ENCODE results near the gene C1QL2. TPM values are rescaled to one million over a fixed set of nuclear protein-coding genes. Genes with fewer than 3 reads are reported as not detected.

The C1QL2 gene
- polyA plus RNA-seq (ENCODE audit: insufficient read length in 3 of 3): not detected

DNA sequence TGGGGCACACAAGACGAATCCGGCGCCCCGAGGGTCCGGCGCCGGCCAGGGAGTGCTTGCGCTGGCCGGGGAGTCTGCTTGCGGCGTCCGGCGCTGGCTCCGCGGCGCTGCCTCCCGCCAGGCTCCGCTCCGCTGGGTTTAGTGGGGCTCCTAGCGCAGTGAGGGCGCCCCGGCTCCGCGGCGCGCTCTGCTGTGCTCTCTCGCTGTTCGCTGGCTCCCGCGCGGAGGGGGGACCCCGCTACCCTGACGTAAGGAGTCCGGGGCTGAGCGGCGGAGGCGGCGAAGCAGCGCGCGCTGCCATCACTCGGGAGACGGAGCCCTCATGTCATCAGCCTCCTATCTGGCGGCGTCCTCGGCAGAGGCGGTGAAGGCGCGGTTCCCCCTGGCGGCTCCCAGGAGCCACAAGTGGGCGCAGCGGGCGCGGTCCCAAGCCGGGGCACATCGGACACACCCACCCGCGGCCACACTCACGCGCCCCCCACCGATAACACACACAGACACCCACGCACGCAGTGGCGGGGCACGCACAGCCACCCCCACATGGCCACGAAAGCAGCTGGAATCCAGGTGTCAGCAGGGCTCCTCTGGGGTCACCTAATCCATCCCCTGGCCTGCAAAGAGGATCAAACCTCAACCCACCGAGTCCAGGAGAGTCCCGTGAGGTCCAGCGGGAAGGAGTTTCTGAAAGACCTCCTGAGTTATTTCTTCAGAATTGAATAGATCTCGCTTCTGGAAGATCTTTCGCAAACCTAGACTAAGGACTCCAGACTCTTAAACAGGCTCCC is at the start of gene C1QL2:
Gene C1QL2, minus strand, starts transcription at position 189 of the 785 bp plus-strand sequence. CDS start 482 bp downstream, outside the sequence.
- no peak for DNase-seq (ENCODE audit: low read depth in 3 of 3, low spot score in 2 of 3)

- DNase-seq (ENCODE audit: low read depth in 3 of 3, low spot score in 2 of 3): no peak
Observed at GRCh38 chr2:119207447-119207846, 48.9 kb upstream of the C1QL2 start.

DNA sequence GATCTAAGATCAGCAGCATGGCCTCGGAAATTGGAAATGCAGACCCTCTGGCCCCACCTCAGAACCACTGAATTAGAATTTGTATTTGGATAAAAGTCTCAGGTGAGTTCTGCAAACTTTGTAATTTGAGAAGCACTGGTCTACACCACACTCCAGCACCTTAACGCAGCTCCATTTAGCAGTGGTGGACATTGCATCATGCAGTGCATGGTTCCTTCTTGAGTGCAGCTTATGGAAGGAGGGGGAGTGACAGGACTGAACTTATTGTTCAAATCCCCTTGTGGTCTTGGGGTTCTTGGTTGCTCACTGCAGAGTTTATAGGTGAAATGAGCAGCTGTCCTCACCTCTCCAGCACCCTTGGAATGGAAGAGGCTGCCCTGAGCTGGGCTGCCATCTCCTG is 47.6 kb upstream of the C1QL2 start:
- no peak for DNase-seq (ENCODE audit: low read depth in 3 of 3, low spot score in 2 of 3)

GRCh38 chr2:119205001-119205706 is 46.6 kb upstream of the C1QL2 start:
- DNase-seq (ENCODE audit: low read depth in 3 of 3, low spot score in 2 of 3): no peak

- no peak for DNase-seq (ENCODE audit: low read depth in 3 of 3, low spot score in 2 of 3)
Observed at GRCh38 chr2:119204525-119204924, 46.0 kb upstream of the C1QL2 start.

DNA sequence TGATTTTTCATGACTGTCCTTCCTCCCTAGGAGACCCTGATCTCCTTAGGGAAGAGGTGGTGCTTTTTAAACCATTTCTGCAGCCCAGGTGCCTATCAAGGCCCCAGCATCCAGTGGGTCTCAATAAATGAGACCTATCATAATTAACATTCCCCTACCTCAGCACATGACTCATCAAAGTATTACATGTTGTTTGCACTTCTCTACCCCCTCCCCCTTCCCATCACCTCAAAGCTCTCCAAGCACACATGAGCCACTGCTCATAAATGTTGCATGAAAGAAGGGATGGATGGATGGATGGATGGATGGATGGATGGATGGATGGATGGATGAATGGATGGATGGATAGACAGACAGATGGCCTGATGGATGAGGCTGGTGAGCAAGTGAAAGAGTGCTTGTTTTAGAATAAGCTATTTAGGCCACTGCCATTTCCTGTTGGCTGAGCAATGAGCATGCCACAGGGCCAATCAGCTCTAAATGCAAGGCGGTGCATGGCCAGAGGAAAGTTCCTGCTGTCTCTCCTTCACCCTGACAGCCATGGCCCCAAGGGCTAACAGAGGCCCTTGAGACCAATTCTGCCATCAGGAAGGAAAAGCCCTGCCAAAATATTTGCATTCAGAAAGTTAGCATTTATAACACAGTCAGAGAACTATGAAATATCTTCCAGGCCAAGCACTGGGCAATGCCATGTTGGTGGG is 44.2 kb upstream of the C1QL2 start:
- no peak for DNase-seq (ENCODE audit: low read depth in 3 of 3, low spot score in 2 of 3)

GRCh38 chr2:119201815-119202214 is 43.3 kb upstream of the C1QL2 start:
- DNase-seq (ENCODE audit: low read depth in 3 of 3, low spot score in 2 of 3): no peak

DNA sequence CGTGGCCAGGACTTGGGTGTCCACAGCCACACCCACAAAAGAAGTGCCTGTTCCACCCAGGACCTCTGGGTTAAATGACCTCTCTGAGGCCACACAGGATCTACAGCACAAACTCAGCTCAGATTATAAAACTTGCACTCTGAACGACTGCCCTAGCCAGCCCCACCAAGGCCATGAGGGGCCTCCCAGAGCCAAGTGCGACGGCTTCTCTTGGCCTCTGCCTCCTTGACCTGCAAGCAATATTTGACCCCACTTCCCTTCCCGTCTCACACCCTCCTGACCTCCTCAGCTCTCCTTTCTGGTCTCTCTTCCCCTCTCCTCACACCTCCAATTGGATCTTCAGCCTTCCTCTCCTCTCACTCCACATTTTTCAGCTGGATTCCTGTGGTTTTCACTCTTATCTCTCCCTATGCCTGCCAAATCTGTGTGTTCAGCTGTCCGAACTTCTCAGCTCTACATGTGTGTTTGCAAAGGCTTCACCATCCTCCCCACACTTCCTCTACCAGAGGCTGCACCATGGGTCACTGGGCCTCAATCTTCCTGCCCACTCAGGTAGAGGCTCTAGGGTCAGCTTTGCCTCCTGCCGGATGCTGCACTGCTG is 39.8 kb upstream of the C1QL2 start:
- DNase-seq (ENCODE audit: low read depth in 3 of 3, low spot score in 2 of 3): no peak

- no peak for DNase-seq (ENCODE audit: low read depth in 3 of 3, low spot score in 2 of 3)
Observed at GRCh38 chr2:119197529-119198239, 39.1 kb upstream of the C1QL2 start.

GRCh38 chr2:119197126-119197405 is 38.5 kb upstream of the C1QL2 start:
- DNase-seq (ENCODE audit: low read depth in 3 of 3, low spot score in 2 of 3): no peak

- no peak for DNase-seq (ENCODE audit: low read depth in 3 of 3, low spot score in 2 of 3)
Observed at GRCh38 chr2:119196301-119197125, 38.0 kb upstream of the C1QL2 start.

DNA sequence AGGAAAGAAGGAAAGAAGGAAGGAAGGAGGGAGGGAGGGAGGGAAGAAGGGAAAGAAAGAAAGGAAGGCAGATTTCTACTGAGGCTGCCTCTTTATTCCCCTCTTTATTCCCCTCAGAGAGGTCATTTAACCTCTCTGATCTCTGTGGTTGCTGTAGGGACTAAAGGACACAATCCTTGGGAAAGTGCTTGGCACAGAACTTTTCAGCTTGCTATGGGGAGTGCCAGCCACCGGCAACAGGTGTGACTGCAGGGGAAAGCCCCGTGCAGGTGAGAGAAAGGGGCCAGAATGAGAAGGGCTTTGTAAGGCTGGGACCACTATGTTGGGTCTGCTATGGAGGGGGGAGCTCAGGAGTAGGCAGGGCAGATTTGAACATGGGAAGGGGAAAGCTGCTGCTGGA is 37.3 kb upstream of the C1QL2 start:
- no peak for DNase-seq (ENCODE audit: low read depth in 3 of 3, low spot score in 2 of 3)

DNA sequence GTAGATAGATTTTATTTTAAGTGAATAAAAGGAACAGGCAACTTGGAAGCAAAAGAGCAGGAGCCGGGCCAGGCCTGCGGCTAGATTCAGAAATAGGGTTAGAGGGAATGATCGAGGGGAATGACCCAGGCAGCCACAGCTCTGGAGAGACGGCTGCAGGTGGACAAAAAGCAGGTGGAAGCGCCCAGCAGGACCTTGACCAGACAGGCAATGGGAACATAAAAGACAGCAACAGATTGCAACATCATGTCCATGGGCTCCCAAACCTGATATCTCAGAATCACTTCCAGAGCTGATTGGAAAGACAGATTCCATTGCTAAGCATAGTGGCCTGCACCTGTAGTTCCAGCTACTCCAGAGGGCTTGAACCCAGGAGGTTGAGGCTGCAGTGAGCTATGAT is 36.5 kb upstream of the C1QL2 start:
- DNase-seq (ENCODE audit: low read depth in 3 of 3, low spot score in 2 of 3): no peak

GRCh38 chr2:119192893-119193292 is 34.3 kb upstream of the C1QL2 start:
- DNase-seq (ENCODE audit: low read depth in 3 of 3, low spot score in 2 of 3): no peak

DNA sequence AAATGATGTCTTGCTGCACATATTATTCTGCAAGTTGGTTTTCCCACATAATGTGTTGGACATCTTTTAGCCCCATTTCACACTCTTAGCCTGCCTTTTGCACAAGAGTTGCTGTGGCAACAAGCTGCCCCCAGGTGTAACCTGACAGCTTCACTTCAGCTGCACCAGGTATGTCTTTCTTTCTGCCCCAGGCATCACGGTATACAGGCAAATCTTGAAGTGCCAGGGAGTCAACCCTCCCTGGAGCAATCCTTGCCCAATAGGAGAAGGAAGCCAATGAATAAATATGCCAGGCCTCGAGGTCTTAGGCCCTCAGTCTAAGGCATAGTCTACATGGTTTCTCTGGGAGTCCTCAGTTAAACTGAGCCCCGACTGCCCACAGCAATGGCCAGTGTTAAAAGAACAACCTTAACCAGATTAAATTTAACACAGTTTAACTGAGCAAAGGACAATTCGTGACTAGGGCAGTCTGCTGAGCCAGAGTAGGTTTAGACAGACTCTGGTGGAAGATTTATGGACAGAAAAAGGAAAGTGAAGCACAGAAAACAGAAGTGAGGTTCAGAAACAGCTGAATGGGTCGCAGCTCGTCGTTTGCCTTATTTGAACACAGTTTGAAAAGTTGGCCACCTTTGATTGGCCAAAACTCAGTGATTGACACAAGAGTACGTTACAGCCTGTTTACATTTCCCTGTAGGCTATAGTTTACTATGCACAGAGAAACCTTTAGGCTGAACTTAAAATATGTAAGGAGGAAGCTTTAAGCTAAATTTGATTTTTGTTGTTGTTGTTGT is 32.0 kb upstream of the C1QL2 start:
- no peak for DNase-seq (ENCODE audit: low read depth in 3 of 3, low spot score in 2 of 3)

GRCh38 chr2:119184512-119184911 is 26.0 kb upstream of the C1QL2 start:
- DNase-seq (ENCODE audit: low read depth in 3 of 3, low spot score in 2 of 3): no peak

DNA sequence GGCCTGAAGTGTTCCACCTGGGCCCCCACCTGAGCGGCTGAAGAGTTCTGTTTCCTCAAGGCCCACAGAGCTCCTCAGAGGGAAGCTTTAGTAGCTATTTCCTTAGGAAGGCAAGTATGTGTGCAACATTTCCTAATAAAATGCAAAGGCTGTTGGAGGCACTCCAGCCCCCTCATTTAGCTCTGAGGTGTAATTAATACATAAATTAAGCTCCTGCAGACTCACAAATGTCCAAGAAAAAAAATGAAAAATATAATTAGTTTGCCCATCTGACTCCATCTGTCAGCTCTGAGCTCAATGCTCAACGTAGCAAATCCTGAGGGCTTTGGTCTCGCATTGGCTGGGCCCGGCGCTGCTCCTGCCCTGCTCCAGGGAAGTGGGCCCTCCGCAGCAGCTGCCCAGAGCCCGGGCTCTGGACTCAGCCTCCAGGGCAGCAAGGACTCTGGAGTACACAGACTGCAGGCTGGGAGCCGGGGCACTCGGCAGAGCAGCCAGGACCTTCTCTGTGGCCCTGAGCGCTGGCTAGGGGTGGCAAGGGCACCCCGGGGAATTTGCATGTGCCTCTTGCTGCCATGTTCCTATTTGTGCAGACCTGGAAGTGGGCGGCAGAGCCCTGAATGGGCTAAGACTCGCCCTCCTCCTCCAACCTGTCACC is 23.4 kb upstream of the C1QL2 start:
- no peak for DNase-seq (ENCODE audit: low read depth in 3 of 3, low spot score in 2 of 3)

GRCh38 chr2:119181391-119181790 is 22.8 kb upstream of the C1QL2 start:
- no peak for DNase-seq (ENCODE audit: low read depth in 3 of 3, low spot score in 2 of 3)

DNA sequence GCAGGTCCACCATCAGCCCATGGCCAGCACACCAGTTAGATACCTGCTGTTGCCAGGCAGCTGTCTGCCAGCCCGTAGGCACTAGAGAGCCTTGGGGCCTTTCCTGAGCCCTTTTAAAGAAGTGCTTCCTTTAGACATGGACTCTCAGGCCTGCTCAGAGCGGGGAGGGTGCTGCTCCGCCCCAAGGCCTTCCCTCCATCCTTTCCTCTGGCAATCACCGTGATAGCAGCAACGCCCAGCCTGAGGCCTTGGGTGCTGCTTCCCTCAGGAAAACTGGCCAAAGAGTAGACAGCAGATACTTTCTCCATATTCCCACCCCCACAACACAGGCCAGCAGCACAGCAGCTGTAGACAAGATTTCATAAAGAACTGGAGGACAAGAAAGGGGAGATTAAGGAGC is 22.3 kb upstream of the C1QL2 start:
- DNase-seq (ENCODE audit: low read depth in 3 of 3, low spot score in 2 of 3): no peak
